Stimulated activated CD8-positive, alpha-beta memory T cell treated with anti-CD3 and anti-CD28 coated beads, Interleukin-2, amount 100 ng/mL, for 48 hours (primary cell): ENCODE data around the gene GLIPR1L2.
"Not testable (repeated sequence)": the region's sequence is repeated elsewhere in the genome, so short reads cannot be mapped to it uniquely, and the experiment has no call there.

Experiments used
- DNase-seq, 2 donors: peaks; one replicate each; pipeline ENCODE4 v3.0.0-alpha.2; 2020; ENCODE audit warnings: low read depth in 2 of 2

GLIPR1L2 gene

GRCh38 chr12:75437564-75437963, 46.7 kb downstream of the GLIPR1L2 start:
- no peak for DNase-seq

- no peak for DNase-seq
Measured at GRCh38 chr12:75438059-75438754, 47.3 kb downstream of the GLIPR1L2 start.

- no peak for DNase-seq
Measured at GRCh38 chr12:75439048-75439447, 48.2 kb downstream of the GLIPR1L2 start.

GRCh38 chr12:75439930-75440329, 49.0 kb downstream of the GLIPR1L2 start:
- no peak for DNase-seq

- not testable (repeated sequence) for DNase-seq
Measured at GRCh38 chr12:75441687-75442449, 51.0 kb downstream of the GLIPR1L2 start.

GRCh38 chr12:75442454-75442853, 51.6 kb downstream of the GLIPR1L2 start:
- not testable (repeated sequence) for DNase-seq

- DNase-seq, result no peak
Measured at GRCh38 chr12:75443709-75444108, 52.8 kb downstream of the GLIPR1L2 start.

GRCh38 chr12:75444429-75445136, 53.7 kb downstream of the GLIPR1L2 start:
- no peak for DNase-seq

- not testable (repeated sequence) for DNase-seq
Measured at GRCh38 chr12:75445137-75445507, 54.2 kb downstream of the GLIPR1L2 start.

- no peak for DNase-seq
Measured at GRCh38 chr12:75446857-75447256, 56.0 kb downstream of the GLIPR1L2 start.

- DNase-seq, result no peak
Measured at GRCh38 chr12:75447691-75448393, 57.0 kb downstream of the GLIPR1L2 start.

- DNase-seq, result no peak
Measured at GRCh38 chr12:75452675-75453330, 61.9 kb downstream of the GLIPR1L2 start.

GRCh38 chr12:75455839-75456238, 65.0 kb downstream of the GLIPR1L2 start:
- no peak for DNase-seq

GRCh38 chr12:75457191-75457590, 66.3 kb downstream of the GLIPR1L2 start:
- DNase-seq, result no peak

- DNase-seq, result not testable (repeated sequence)
Measured at GRCh38 chr12:75457866-75458265, 67.0 kb downstream of the GLIPR1L2 start.

GRCh38 chr12:75459755-75460154, 68.9 kb downstream of the GLIPR1L2 start:
- DNase-seq, result no peak

- DNase-seq, result no peak
Measured at GRCh38 chr12:75460204-75460603, 69.3 kb downstream of the GLIPR1L2 start.

- DNase-seq, result no peak
Measured at GRCh38 chr12:75471902-75472890, 81.3 kb downstream of the GLIPR1L2 start.

GRCh38 chr12:75474116-75474515, 83.2 kb downstream of the GLIPR1L2 start:
- no peak for DNase-seq

- peak in 1 of 2 donors; percentile 30 for DNase-seq
Measured at GRCh38 chr12:75476071-75476470, 85.2 kb downstream of the GLIPR1L2 start.
